GM19372 (cell line): ENCODE data around the gene GCN1.

Experiments
- ATAC-seq: cut with Tn5 transposase; IDR thresholded peaks from one replicate; pipeline ENCODE4 v1.9.1; 2021; ENCODE audit warnings: mild to moderate bottlenecking, low read depth, moderate library complexity; ENCODE audit not compliant: unreplicated experiment

The GCN1 gene

GRCh38 chr12:120078868-120079267, 115.6 kb downstream of the GCN1 start:
- ATAC-seq: no peak

GRCh38 chr12:120077260-120077659, 117.3 kb downstream of the GCN1 start:
- no peak for ATAC-seq
